Stimulated activated CD8-positive, alpha-beta memory T cell treated with anti-CD3 and anti-CD28 coated beads, Interleukin-4, amount 100 ng/mL, for 1 hour (primary cell): ENCODE measurements around the gene CCL1.

ENCODE experiments used
- DNase-seq, 2 donors: peaks; one replicate each; pipeline ENCODE4 v3.0.0-alpha.2; 2020; ENCODE audit warnings: low read depth in 2 of 2, low spot score in 1 of 2

The CCL1 gene, protein sequence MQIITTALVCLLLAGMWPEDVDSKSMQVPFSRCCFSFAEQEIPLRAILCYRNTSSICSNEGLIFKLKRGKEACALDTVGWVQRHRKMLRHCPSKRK

DNA sequence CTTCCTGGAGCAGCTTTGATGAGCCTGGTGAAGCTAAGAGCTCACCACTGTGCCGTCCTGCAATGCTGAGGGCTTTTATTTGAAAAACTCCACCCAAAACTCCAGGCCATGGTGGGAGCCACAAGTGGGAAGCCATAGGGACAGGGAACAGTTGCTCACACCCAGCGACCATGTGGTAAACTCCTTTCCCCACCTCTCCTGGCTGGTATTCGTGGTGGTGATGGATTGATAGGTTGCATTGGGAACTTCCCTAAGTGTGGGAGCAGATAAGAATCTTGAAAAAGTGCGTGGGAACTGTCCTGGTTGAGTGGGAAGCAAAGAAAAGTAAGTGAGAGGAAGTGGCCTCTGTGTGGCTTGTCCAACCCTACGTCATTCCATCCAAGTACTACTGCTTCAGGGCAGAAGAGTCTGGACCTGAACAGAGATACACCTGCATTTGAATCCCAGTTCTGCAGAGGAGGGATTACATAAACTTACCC lies at the start of gene CCL1:
TSS of gene CCL1 (minus strand) at position 51 of the 479 bp plus-strand sequence. CDS start 72 bp downstream, outside the sequence.
- DNase-seq, result no peak

DNA sequence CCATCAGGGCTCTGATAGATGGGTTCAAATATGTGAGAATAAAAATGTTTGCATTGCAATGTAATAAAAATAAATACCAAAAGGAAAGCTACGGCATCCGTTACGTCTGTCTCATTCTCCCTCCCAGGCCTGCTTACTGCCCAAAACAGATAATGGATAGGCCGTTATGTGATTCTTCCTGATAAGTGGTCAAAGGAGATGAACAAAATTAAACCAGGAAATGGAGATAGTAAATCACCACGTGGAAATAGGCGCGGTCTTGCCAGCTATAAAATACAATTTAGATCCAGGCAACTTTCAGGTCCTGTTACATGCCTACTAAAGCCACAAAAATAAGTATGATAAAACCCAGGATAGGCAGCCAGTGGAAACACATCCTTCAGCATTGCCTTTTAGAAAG lies 49.5 kb upstream of the CCL1 start:
- DNase-seq, result no peak

DNA sequence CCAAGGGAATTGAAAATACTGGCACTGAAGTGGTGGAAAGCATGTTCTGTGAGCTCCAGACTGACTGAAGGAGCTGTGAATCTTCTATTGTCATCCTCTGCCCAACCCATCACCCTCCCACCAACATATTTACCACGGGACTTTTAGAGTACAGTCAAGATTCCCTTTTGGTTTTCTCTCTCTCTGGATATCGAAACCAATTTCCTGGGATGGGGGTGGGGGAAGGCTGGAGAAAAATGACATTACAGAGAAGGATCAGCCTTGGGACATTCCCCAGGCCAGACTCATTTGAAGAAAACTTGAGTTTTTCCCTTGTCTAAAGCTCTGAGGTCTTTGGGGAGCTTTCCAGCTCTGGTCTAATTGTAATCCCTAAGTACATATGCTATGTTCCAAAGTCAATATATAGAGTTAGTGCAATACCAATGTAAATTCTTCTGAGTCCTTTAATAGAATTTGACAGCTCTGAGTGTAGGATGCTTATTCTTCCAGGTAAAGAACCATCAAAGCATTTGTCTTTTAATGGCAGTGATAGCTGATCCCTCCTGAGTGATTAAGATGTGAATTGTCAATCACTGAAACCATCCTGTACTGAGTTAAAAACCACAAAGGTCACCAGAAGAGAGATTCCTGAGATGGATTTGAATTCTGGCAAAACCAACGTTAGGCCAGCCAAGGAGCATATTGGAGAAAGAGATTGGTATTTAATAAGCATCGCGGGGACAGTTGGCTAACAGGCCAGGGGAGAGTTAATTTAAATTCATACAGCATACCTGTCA lies 48.8 kb upstream of the CCL1 start:
- DNase-seq, result no peak

DNA sequence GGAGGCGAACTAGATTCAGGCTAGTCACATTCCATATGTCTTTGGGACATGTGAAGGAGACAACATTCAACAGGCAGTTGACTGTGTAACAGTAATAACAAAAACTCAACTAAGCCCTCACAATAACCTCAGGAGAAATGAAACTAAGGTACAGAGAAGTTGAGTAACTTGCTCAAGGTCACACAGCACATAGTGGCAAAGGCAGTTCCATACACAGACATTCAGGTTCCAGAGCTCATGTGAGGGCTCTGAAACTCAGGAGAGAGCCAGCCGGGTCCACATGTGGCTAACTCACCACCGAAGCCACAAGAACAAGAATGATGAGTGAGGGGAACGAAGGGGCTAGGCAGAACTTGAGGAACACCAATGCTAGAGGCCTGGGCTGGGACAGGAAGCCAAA lies 46.3 kb upstream of the CCL1 start:
- DNase-seq, result no peak

GRCh38 chr17:34408439-34408838 lies 45.4 kb upstream of the CCL1 start:
- DNase-seq, result no peak

DNA sequence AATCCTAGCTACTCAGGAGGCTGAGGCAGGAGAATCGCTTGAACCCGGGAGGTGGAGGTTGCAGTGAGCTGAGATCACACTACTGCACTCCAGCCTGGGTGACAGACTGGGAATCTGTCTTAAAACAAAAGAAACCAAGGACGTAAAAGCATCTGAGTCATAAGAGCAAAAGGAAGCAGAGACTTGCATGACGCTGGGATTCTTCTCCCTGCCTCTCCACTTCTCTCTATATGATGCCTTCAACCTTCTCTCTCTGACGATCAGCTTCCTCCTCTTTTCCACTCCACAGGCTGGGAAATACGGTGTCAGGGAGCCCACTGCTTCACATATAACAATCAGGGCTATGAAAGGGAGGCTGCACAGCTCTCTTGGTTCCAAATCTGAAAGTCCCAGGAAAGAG lies 43.2 kb upstream of the CCL1 start:
- DNase-seq, result no peak

DNA sequence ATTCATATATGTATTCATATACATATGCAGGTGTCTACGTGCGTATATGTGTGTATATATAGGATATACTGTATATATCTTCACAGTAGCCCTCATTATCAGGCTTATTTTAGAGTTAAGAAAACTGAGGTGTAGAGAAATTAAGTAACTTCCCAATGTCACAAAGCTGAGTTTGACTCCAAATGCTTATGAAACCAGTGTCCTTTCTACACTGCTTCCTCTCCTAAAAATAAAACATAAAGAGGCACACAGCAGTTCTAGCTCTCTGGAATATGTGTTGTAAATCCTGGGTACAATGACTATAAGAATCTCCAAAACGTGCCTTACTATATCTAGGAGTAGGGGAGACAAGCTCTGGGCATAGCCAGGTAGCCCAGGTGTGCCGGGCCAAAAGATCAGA lies 40.0 kb upstream of the CCL1 start:
- DNase-seq, result no peak

DNA sequence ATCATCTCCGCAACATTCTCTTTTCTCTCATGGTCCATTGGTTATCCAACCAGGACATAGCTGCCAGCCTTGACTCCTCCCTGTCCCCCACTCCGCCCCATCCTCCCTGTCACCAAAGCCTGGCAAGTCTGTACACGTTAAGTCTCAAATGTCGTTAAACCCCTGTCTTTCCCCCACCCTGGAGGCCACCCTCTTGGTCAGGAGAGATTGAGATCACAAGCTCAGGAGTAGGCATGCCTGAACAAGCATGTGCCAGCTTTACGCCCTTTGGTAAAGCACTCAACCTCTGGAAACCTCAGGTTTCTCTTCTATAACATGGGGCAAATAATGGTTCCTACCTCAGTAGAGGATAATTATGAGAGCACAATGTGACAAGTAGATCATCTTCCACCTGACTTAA lies 38.1 kb upstream of the CCL1 start:
- DNase-seq, result no peak

- no peak for DNase-seq
Measured at GRCh38 chr17:34400301-34400931, 37.4 kb upstream of the CCL1 start.

DNA sequence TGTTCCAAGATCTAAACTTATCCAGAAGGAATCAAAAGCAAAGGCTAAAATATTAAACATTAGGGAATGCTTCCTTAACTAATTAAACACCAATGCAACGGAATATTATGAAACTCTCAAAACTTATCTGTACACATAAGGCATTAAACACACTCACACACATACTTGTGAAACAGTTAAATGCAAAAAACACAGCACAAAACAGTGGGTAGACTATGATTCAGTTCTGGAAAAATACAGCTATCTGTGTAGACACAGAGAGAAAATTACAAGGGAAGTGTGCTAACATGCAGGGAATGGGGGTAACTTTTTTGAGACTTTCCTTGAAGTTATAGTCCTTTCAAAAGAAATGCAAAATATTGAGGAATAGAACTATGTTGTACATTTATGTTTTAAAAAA lies 36.7 kb upstream of the CCL1 start:
- DNase-seq, result no peak

GRCh38 chr17:34398990-34399389 lies 36.0 kb upstream of the CCL1 start:
- DNase-seq, result no peak

DNA sequence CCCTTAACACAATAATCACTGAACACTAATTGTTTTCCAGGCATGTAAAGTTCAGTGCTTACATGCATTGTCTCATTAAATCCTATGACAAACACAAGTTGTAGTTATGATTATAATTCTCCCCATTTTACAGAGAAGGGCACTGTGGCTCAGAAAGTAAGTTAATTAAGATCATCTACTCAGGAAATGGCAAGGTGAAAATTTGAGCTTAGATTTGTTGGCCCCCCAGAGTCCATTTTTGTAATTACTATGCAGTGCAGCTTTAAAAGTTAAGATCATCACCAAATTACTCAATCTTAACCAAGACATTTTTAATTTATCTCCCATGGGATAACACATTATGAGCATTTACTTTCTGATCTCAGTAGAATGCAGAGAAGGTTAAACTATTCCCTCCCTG lies 34.2 kb upstream of the CCL1 start:
- no peak for DNase-seq

GRCh38 chr17:34393401-34393800 lies 30.4 kb upstream of the CCL1 start:
- DNase-seq, result no peak

- DNase-seq, result no peak
Measured at GRCh38 chr17:34391241-34391640, 28.2 kb upstream of the CCL1 start.

DNA sequence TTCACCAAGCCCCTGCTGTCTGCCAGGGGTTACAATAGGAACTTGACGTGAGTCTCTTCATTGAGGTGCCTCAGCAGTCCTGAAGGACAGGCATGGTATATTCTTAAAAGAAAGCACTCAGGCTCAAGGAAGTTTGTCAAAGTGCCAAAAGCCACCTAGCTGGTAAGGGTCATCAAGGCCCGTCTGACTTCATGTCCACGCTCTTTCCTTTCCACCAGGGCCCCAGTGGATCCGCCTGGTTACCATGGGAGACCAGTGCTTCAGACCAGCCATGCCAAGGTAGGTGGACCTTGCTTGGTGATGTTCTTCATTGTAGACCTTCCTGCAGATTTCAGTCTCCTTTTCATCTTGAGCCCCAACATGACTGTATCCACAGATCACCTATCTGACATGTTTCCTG lies 27.6 kb upstream of the CCL1 start:
- DNase-seq, result no peak

GRCh38 chr17:34389126-34389750 lies 26.2 kb upstream of the CCL1 start:
- no peak for DNase-seq

DNA sequence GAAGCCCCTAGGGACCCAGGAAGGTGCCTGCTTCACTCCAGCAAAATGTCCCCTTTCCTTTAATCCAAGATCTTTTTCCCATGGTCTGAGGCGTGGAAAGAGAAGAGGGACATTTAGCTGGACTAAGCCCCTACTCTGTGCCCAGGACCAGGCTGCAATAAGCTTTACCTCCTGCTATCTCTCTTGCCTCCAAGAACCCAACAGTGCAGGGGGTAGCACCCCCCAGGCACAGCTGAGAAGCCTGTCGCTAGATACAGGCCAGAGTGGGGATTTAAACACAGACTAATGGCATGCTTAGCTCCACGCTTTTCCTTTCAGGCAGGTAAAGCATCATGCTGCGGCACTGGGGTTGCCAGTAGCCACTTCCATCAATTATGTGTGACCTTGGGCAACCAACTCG lies 24.5 kb upstream of the CCL1 start:
- no peak for DNase-seq

DNA sequence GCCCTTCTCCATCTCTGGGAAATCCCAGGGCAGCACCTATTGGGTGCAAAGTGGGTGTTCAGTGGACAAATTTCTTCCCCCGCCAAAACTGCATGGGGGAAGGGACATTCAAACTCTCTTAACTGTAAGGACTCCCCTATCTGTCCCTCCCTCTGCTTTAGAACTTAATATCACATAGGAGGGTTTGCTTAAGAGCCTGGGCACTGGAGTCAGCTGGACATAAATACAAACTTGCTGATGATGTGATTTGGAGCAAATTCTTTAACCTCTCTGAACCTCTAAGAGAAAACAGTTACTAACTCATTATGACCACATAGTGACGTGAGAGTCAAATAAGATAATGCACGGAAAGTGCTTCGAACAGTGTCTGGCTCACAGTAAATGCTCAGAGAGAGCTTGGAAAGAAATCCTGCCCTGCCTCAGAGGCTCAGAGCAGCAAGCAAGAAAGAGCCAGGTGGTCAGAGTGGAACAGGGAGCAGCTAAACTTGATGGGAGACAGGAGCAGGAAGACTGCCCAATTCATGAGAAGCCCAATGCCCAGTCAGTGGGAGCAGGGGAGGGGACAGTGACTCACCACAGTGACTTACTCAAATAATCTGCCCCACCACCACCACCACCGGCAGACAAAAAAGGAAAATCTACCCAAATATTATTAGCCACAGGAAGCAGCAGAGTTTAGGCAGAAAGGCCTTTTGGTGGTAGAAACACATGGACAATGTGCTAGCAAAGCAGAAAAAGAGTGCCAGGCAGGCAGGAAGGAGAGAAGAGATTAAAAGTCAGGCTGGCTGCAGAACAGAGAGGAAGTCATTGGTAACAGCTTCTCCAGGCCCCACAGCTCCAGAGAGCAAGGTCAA lies 23.9 kb upstream of the CCL1 start:
- DNase-seq, result no peak

GRCh38 chr17:34386343-34386696 lies 23.3 kb upstream of the CCL1 start:
- no peak for DNase-seq

DNA sequence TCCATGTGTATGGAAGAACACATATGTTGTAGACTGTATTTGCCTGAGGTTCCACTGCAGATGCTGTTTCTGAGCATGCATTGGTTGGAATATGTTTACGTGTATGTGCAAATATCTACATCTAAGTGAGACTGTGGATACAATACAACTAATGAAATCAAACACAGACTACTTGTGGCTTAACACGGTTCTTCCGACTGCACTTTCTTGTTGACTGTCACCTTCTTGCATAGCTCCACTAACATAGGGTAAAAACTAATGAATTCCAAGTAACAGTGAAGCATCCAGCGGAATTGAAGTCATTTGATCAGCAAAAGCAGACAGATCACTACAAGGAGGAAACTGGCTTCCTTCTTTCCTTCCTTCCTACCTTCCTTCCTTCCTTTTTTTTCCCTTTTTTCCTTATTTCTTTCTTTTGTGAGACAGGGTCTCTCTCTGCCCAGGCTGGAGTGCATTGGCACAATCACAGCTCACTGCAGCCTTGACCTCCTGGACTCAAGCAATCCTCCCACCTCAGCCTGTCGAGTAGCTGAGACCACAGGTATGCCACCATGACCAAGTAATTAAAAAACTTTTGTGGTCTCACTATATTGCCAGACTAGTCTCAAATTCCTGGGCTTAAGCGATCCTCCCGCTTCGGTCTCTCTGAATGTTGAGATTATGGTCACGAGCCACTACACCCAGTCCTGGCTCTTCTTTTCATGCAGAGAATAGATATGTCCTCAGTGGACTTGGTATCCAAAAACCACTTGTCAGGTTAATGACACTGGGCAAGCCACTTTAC lies 22.0 kb upstream of the CCL1 start:
- DNase-seq, result no peak

DNA sequence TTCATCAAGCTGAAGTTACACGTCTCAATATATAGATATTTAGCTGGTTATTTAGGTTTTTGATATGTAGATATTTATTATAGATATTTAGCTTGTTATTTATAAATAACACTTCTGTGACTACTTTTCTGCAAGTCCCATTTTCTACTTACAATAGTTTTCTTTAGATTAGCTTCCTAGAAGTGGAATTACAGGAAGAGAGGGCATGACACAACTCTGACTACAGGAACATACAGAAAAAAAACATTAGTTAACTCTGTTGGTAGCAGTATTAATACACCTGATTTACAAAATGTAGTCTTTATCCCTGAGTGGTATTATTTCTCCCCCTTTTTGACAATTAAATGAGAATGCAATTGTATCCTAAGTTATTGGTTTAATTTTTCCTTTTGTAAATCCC lies 21.2 kb upstream of the CCL1 start:
- no peak for DNase-seq
